IPS-18a (cell line): ENCODE measurements around the gene CAMK2G.

Experiments
- H3K27ac ChIP-seq: one replicate; pipeline ENCODE4 v1.5.1; 2013; ENCODE audit warnings: low read length
- H3K27me3 ChIP-seq: one replicate; pipeline ENCODE4 v1.6.1; 2013; ENCODE audit warnings: mild to moderate bottlenecking, low read length; ENCODE audit not compliant: control insufficient read depth, insufficient read depth
- H3K36me3 ChIP-seq: one replicate; pipeline ENCODE4 v1.6.1; 2013; ENCODE audit warnings: low read depth, low read length; ENCODE audit not compliant: control insufficient read depth
- H3K4me1 ChIP-seq: one replicate; pipeline ENCODE4 v1.6.1; 2013; ENCODE audit warnings: low read depth, low read length; ENCODE audit not compliant: control insufficient read depth
- H3K4me3 ChIP-seq: one replicate; pipeline ENCODE4 v1.5.1; 2013; ENCODE audit warnings: low read length
- H3K9ac ChIP-seq: one replicate; pipeline ENCODE4 v1.6.1; 2013; ENCODE audit warnings: mild to moderate bottlenecking, low read length, moderate library complexity
- H3K9me3 ChIP-seq: one replicate; pipeline ENCODE4 v1.6.1; 2013; ENCODE audit warnings: low read depth, low read length; ENCODE audit not compliant: control insufficient read depth

CAMK2G gene

GRCh38 chr10:73827346-73828089, 46.8 kb downstream of the CAMK2G start:
- H3K9me3 ChIP-seq, result no peaks in the 10 kb centered on the region
- no peak overlapping the region for H3K4me3 ChIP-seq
- H3K9ac ChIP-seq, result no peak overlapping the region
- H3K4me1 ChIP-seq, result no peaks in the 10 kb centered on the region
- H3K27ac ChIP-seq, result no peak overlapping the region
- peaks cover 5% of the 10 kb centered on the region for H3K36me3 ChIP-seq
- no peaks in the 10 kb centered on the region for H3K27me3 ChIP-seq

- H3K36me3 ChIP-seq, result peaks cover 5% of the 10 kb centered on the region
- no peaks in the 10 kb centered on the region for H3K27me3 ChIP-seq
- H3K9me3 ChIP-seq, result no peaks in the 10 kb centered on the region
- no peak overlapping the region for H3K4me3 ChIP-seq
- H3K27ac ChIP-seq, result no peak overlapping the region
- no peaks in the 10 kb centered on the region for H3K4me1 ChIP-seq
- no peak overlapping the region for H3K9ac ChIP-seq
Measured at GRCh38 chr10:73824146-73824725, 50.1 kb downstream of the CAMK2G start.

DNA sequence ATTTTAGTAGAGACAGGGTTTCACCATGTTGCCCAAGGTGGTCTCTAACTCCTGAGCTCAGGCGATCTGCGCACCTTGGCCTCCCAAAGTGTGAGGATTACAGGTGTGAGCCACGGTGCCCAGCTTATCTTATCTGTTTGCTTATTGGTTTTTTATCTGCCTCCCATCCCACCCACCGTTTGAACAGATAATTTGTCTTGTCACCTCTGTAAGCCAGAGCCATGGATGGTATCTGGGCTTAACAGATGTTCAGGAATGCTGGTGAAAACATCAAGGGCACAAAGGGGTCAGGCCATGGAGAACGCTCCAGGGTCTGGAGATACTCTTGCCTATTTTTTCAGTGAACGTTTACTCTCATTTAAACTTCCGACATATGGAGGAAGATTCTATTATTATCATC, 51.0 kb downstream of the CAMK2G start:
- Histone ChIP-seq H3K36me3 (peaks cover 5% of the 10 kb centered on the region), H3K27me3 (no peaks in the 10 kb centered on the region), H3K4me3 (no peak overlapping the region), H3K9ac (no peak overlapping the region), H3K9me3 (no peaks in the 10 kb centered on the region), H3K27ac (no peak overlapping the region), H3K4me1 (no peaks in the 10 kb centered on the region)

DNA sequence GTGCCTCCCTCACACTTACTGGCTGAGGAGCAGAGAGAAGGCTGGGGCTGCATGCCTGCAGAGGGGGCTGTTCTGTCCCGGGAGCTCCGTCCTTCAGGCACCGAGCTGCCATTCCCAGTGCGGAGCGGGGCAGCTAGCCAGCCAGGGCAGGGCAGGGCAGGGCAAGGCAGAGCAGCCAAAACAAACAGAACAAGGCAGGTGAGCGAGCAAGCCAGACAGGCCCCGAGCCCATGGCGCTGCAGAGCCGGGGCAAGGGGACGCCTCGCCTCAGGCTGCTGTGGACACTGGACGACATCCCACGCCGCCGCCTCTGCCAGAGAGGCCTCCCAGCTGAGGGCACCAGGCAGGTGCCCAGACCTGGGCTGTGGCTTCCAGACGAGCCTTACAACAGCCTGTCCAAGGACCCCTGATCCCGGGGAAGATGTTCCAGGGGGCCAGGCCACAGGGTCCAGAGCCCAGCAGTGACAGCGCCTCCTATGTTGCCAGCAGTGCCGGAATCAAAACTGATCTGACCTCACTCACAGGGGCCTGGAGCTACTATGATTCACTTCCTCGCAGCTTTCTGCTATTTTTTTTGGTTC, 54.8 kb downstream of the CAMK2G start:
- Histone ChIP-seq H3K9me3 (no peaks in the 10 kb centered on the region), H3K36me3 (peaks cover 1% of the 10 kb centered on the region), H3K9ac (no peak overlapping the region), H3K4me3 (no peak overlapping the region), H3K4me1 (no peaks in the 10 kb centered on the region), H3K27me3 (no peaks in the 10 kb centered on the region), H3K27ac (no peak overlapping the region)

GRCh38 chr10:73819081-73819480, 55.3 kb downstream of the CAMK2G start:
- H3K27me3 ChIP-seq, result no peaks in the 10 kb centered on the region
- no peaks in the 10 kb centered on the region for H3K4me1 ChIP-seq
- H3K9ac ChIP-seq, result no peak overlapping the region
- H3K4me3 ChIP-seq, result no peak overlapping the region
- peaks cover 3% of the 10 kb centered on the region for H3K36me3 ChIP-seq
- no peaks in the 10 kb centered on the region for H3K9me3 ChIP-seq
- no peak overlapping the region for H3K27ac ChIP-seq

- no peaks in the 10 kb centered on the region for H3K9me3 ChIP-seq
- H3K4me3 ChIP-seq, result no peak overlapping the region
- H3K36me3 ChIP-seq, result peaks cover 3% of the 10 kb centered on the region
- no peak overlapping the region for H3K9ac ChIP-seq
- no peaks in the 10 kb centered on the region for H3K27me3 ChIP-seq
- no peak overlapping the region for H3K27ac ChIP-seq
- H3K4me1 ChIP-seq, result no peaks in the 10 kb centered on the region
Measured at GRCh38 chr10:73818402-73818801, 56.0 kb downstream of the CAMK2G start.

GRCh38 chr10:73817826-73818225, 56.5 kb downstream of the CAMK2G start:
- Histone ChIP-seq H3K4me3 (no peak overlapping the region), H3K36me3 (peaks cover 3% of the 10 kb centered on the region), H3K9ac (no peak overlapping the region), H3K4me1 (peaks cover under 1% of the 10 kb centered on the region), H3K27me3 (no peaks in the 10 kb centered on the region), H3K9me3 (no peaks in the 10 kb centered on the region), H3K27ac (no peak overlapping the region)

GRCh38 chr10:73816917-73817729, 57.2 kb downstream of the CAMK2G start:
- Histone ChIP-seq H3K27me3 (no peaks in the 10 kb centered on the region), H3K36me3 (peaks cover 3% of the 10 kb centered on the region), H3K9ac (no peak overlapping the region), H3K4me1 (peaks cover 5% of the 10 kb centered on the region), H3K4me3 (no peak overlapping the region), H3K27ac (no peak overlapping the region), H3K9me3 (no peaks in the 10 kb centered on the region)

DNA sequence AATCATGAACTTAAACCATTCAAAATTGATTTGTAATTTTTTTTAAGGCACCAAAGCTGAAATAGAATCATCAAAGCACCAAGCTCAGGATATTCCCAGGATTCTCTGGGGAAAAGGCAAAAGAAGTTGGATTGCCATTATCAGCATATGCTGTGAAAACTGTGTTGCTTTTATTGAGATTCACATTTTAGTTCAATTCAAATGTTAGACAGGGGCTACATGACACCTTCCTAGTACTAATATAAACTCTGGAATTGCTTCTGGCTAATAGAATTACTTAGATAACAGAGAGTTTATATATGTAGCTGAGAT, 58.7 kb downstream of the CAMK2G start:
- Histone ChIP-seq H3K9ac (no peak overlapping the region), H3K9me3 (no peaks in the 10 kb centered on the region), H3K27ac (no peak overlapping the region), H3K36me3 (peaks cover 3% of the 10 kb centered on the region), H3K4me1 (peaks cover 5% of the 10 kb centered on the region), H3K27me3 (peaks cover under 1% of the 10 kb centered on the region), H3K4me3 (no peak overlapping the region)

- Histone ChIP-seq H3K4me3 (no peak overlapping the region), H3K9ac (no peak overlapping the region), H3K9me3 (no peaks in the 10 kb centered on the region), H3K36me3 (peaks cover 3% of the 10 kb centered on the region), H3K27me3 (peaks cover 4% of the 10 kb centered on the region), H3K4me1 (peaks cover 5% of the 10 kb centered on the region), H3K27ac (no peak overlapping the region)
Measured at GRCh38 chr10:73814896-73815718, 59.2 kb downstream of the CAMK2G start.
